ENCODE measurements around the gene TMEM94. TPM values are rescaled to one million over a fixed set of nuclear protein-coding genes. Genes with fewer than 3 reads are reported as not detected.

TMEM94 gene
- total and polyA plus RNA-seq, 2 of the 13 experiments (the other 11 are each of a cell fraction or from before 2014, with no cell fraction given): 32.6 to 134 TPM

GRCh38 chr17:75525806-75526554 lies 69.5 kb downstream of the TMEM94 start (continued):
- TF ChIP-seq ELF3 (CRISPR knock-in tag; IDR thresholded peaks at IDR 0.05) (no peak), KDM4B (CRISPR knock-in tag; IDR thresholded peaks at IDR 0.05) (no peak), ZNF235 (CRISPR knock-in tag; IDR thresholded peaks at IDR 0.05; ENCODE audit: borderline replicate concordance) (no peak), ZFYVE20 (CRISPR knock-in tag; IDR thresholded peaks at IDR 0.05; ENCODE audit: borderline replicate concordance, low read depth) (no peak), NCOR1 (IDR thresholded peaks at IDR 0.05; ENCODE audit: borderline replicate concordance, low read length) (no peak), ZNF704 (CRISPR knock-in tag; IDR thresholded peaks at IDR 0.05; ENCODE audit: borderline replicate concordance) (no peak; the same call in 1 of the 2 replicates), IRX3 (CRISPR knock-in tag; IDR thresholded peaks at IDR 0.05; ENCODE audit: borderline replicate concordance, low read depth) (peak; percentile 57), ZNF550 (CRISPR knock-in tag; IDR thresholded peaks at IDR 0.05; ENCODE audit: borderline replicate concordance) (peak; percentile 69; the same call in 1 of the 2 replicates), ZNF709 (CRISPR knock-in tag; IDR thresholded peaks at IDR 0.05) (peak; percentile 66; the same call in 1 of the 2 replicates), NPAS2 (CRISPR knock-in tag; IDR thresholded peaks at IDR 0.05; ENCODE audit: borderline replicate concordance) (no peak), CCDC6 (CRISPR knock-in tag; IDR thresholded peaks at IDR 0.05) (no peak; the same call in 1 of the 2 replicates), EEA1 (CRISPR knock-in tag; IDR thresholded peaks at IDR 0.05; ENCODE audit: borderline replicate concordance) (no peak), ZNF256 (CRISPR knock-in tag; conservative IDR thresholded peaks at IDR 0.05) (no peak), ATF5 (CRISPR knock-in tag; IDR thresholded peaks at IDR 0.05; ENCODE audit: low read depth) (no peak), RARG (CRISPR knock-in tag; IDR thresholded peaks at IDR 0.05; ENCODE audit: low read depth) (no peak), NRL (CRISPR knock-in tag; IDR thresholded peaks at IDR 0.05; ENCODE audit: borderline replicate concordance) (peak; percentile 91), ATF4 (CRISPR knock-in tag; IDR thresholded peaks at IDR 0.05) (no peak), HHEX (CRISPR knock-in tag; IDR thresholded peaks at IDR 0.05) (no peak), NCOA1 (CRISPR knock-in tag; IDR thresholded peaks at IDR 0.05) (no peak), NFYC (CRISPR knock-in tag; IDR thresholded peaks at IDR 0.05) (no peak), SP5 (CRISPR knock-in tag; IDR thresholded peaks at IDR 0.05; ENCODE audit: borderline replicate concordance, low read depth) (no peak), ZBTB26 (CRISPR knock-in tag; IDR thresholded peaks at IDR 0.05; ENCODE audit: borderline replicate concordance) (no peak), ZNF576 (CRISPR knock-in tag; IDR thresholded peaks at IDR 0.05) (no peak), REXO4 (CRISPR knock-in tag; IDR thresholded peaks at IDR 0.05; ENCODE audit: borderline replicate concordance) (no peak)

Measured in HepG2 (cell line).